ENCODE results near the gene KCNQ5.

The KCNQ5 gene

GRCh38 chr6:73234733-73235132 is 612.9 kb downstream of the KCNQ5 start:
- no peak for TF ChIP-seq CTCF (IDR thresholded peaks at IDR 0.05; ENCODE audit: poor library complexity, severe bottlenecking)
- no peaks in the 10 kb centered on the region for H3K9me3 ChIP-seq (ENCODE audit: severe bottlenecking)
- ATAC-seq (ENCODE audit: low read depth) (peak; percentile 76), DNase-seq (ENCODE audit: low spot score) (no peak)
- H3K4me1 ChIP-seq (ENCODE audit: insufficient read depth, poor library complexity, severe bottlenecking) = peaks cover 27% of the 10 kb centered on the region
- peak overlapping the region; percentile 87 for H3K27ac ChIP-seq (ENCODE audit: poor library complexity, severe bottlenecking)
- H3K36me3 ChIP-seq (ENCODE audit: low read depth) = no peaks in the 10 kb centered on the region
- H3K4me3 ChIP-seq (ENCODE audit: severe bottlenecking) = no peak overlapping the region
- H3K27me3 ChIP-seq (ENCODE audit: insufficient read depth, poor library complexity, severe bottlenecking) = no peaks in the 10 kb centered on the region

- DNase-seq (ENCODE audit: low spot score) (no peak), ATAC-seq (ENCODE audit: low read depth) (peak; percentile 91)
- Histone ChIP-seq H3K36me3 (ENCODE audit: low read depth) (no peaks in the 10 kb centered on the region), H3K4me3 (ENCODE audit: severe bottlenecking) (no peak overlapping the region), H3K4me1 (ENCODE audit: insufficient read depth, poor library complexity, severe bottlenecking) (peaks cover 27% of the 10 kb centered on the region), H3K9me3 (ENCODE audit: severe bottlenecking) (no peaks in the 10 kb centered on the region), H3K27me3 (ENCODE audit: insufficient read depth, poor library complexity, severe bottlenecking) (no peaks in the 10 kb centered on the region), H3K27ac (ENCODE audit: poor library complexity, severe bottlenecking) (peak overlapping the region; percentile 87)
- TF ChIP-seq CTCF (IDR thresholded peaks at IDR 0.05; ENCODE audit: poor library complexity, severe bottlenecking) = no peak
Measured at GRCh38 chr6:73236144-73236750, 614.4 kb downstream of the KCNQ5 start.

- no peak for TF ChIP-seq CTCF (IDR thresholded peaks at IDR 0.05; ENCODE audit: poor library complexity, severe bottlenecking)
- DNase-seq (ENCODE audit: low spot score) = no peak
- Histone ChIP-seq H3K36me3 (ENCODE audit: low read depth) (no peaks in the 10 kb centered on the region), H3K4me3 (ENCODE audit: severe bottlenecking) (no peak overlapping the region), H3K9me3 (ENCODE audit: severe bottlenecking) (no peaks in the 10 kb centered on the region), H3K4me1 (ENCODE audit: insufficient read depth, poor library complexity, severe bottlenecking) (peaks cover 10% of the 10 kb centered on the region), H3K27ac (ENCODE audit: poor library complexity, severe bottlenecking) (no peak overlapping the region), H3K27me3 (ENCODE audit: insufficient read depth, poor library complexity, severe bottlenecking) (no peaks in the 10 kb centered on the region)
- no peak for ATAC-seq (ENCODE audit: low read depth)
Measured at GRCh38 chr6:73240730-73241129, 618.9 kb downstream of the KCNQ5 start.

- Histone ChIP-seq H3K36me3 (ENCODE audit: low read depth) (no peaks in the 10 kb centered on the region), H3K4me1 (ENCODE audit: insufficient read depth, poor library complexity, severe bottlenecking) (peaks cover under 1% of the 10 kb centered on the region), H3K9me3 (ENCODE audit: severe bottlenecking) (no peaks in the 10 kb centered on the region), H3K27me3 (ENCODE audit: insufficient read depth, poor library complexity, severe bottlenecking) (no peaks in the 10 kb centered on the region), H3K4me3 (ENCODE audit: severe bottlenecking) (no peak overlapping the region), H3K27ac (ENCODE audit: poor library complexity, severe bottlenecking) (no peak overlapping the region)
- ATAC-seq (ENCODE audit: low read depth) (no peak), DNase-seq (ENCODE audit: low spot score) (no peak)
- no peak for TF ChIP-seq CTCF (IDR thresholded peaks at IDR 0.05; ENCODE audit: poor library complexity, severe bottlenecking)
Measured at GRCh38 chr6:73242001-73242400, 620.1 kb downstream of the KCNQ5 start.

Data from RWPE2 (cell line).